ENCODE results near the gene MCCC1. TPM values are rescaled to one million over a fixed set of nuclear protein-coding genes. Genes with fewer than 3 reads are reported as not detected.

MCCC1 gene
- total RNA-seq, 1 experiment from 2014 or later, result 74.7 TPM

- intact Hi-C loops (cut with micrococcal nuclease; ENCODE audit: unreplicated experiment), result no loop called here
- H3K4me1 Mint-ChIP-seq (ENCODE audit: low read depth, unreplicated experiment), result no peaks in the 10 kb centered on the region
- no peak overlapping the region for H3K27ac Mint-ChIP-seq (ENCODE audit: unreplicated experiment)
- H3K36me3 Mint-ChIP-seq (ENCODE audit: insufficient read depth, unreplicated experiment), result no peaks in the 10 kb centered on the region
- no peak overlapping the region for H3K4me3 Mint-ChIP-seq (ENCODE audit: low read depth, unreplicated experiment)
- no peak for DNase-seq
- CTCF ChIA-PET, result no interaction called here
- no TSS peak for BruUV-seq (replicated peaks)
- TF ChIP-seq, protein P1, sequence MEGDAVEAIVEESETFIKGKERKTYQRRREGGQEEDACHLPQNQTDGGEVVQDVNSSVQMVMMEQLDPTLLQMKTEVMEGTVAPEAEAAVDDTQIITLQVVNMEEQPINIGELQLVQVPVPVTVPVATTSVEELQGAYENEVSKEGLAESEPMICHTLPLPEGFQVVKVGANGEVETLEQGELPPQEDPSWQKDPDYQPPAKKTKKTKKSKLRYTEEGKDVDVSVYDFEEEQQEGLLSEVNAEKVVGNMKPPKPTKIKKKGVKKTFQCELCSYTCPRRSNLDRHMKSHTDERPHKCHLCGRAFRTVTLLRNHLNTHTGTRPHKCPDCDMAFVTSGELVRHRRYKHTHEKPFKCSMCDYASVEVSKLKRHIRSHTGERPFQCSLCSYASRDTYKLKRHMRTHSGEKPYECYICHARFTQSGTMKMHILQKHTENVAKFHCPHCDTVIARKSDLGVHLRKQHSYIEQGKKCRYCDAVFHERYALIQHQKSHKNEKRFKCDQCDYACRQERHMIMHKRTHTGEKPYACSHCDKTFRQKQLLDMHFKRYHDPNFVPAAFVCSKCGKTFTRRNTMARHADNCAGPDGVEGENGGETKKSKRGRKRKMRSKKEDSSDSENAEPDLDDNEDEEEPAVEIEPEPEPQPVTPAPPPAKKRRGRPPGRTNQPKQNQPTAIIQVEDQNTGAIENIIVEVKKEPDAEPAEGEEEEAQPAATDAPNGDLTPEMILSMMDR (IDR thresholded peaks at IDR 0.05; ENCODE audit: unreplicated experiment), result no peak
- H3K9me3 Mint-ChIP-seq (ENCODE audit: low read depth, unreplicated experiment), result peaks cover 6% of the 10 kb centered on the region
- no peaks in the 10 kb centered on the region for H3K27me3 Mint-ChIP-seq (ENCODE audit: unreplicated experiment)
Observed at GRCh38 chr3:183134844-183135243, 35.5 kb upstream of the MCCC1 start.

- H3K4me3 Mint-ChIP-seq (ENCODE audit: low read depth, unreplicated experiment), result no peak overlapping the region
- H3K4me1 Mint-ChIP-seq (ENCODE audit: low read depth, unreplicated experiment), result peaks cover 16% of the 10 kb centered on the region
- no peak for DNase-seq
- BruUV-seq (replicated peaks), result no TSS peak
- CTCF ChIA-PET, result no interaction called here
- intact Hi-C loops (cut with micrococcal nuclease; ENCODE audit: unreplicated experiment), result no loop called here
- H3K27me3 Mint-ChIP-seq (ENCODE audit: unreplicated experiment), result no peaks in the 10 kb centered on the region
- TF ChIP-seq, protein P1 (IDR thresholded peaks at IDR 0.05; ENCODE audit: unreplicated experiment), result no peak
- H3K27ac Mint-ChIP-seq (ENCODE audit: unreplicated experiment), result no peak overlapping the region
- no peaks in the 10 kb centered on the region for H3K36me3 Mint-ChIP-seq (ENCODE audit: insufficient read depth, unreplicated experiment)
- H3K9me3 Mint-ChIP-seq (ENCODE audit: low read depth, unreplicated experiment), result peaks cover 6% of the 10 kb centered on the region
Observed at GRCh38 chr3:183132409-183132808, 33.1 kb upstream of the MCCC1 start.

DNA sequence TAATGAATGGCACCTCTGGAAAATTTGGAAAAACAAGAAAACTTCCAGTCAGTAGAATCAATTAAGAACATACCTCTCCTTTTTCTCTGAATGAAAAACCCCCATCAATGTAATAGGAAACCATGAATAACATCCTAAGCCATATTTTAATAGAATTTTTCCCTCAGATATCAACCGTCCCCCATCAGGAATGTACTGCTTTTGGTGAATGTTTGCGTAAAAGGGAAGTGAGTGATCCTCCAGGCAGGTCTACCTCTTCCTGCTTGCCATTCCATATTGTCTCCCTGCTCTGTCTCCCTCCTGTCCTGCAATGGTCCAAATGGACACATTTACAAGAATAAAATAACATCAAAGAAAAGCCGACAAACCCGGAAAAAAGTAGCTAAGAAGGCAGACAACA lies 32.4 kb upstream of the MCCC1 start:
- H3K27ac Mint-ChIP-seq (ENCODE audit: unreplicated experiment), result no peak overlapping the region
- H3K9me3 Mint-ChIP-seq (ENCODE audit: low read depth, unreplicated experiment), result peaks cover 6% of the 10 kb centered on the region
- H3K4me1 Mint-ChIP-seq (ENCODE audit: low read depth, unreplicated experiment), result peaks cover 16% of the 10 kb centered on the region
- H3K27me3 Mint-ChIP-seq (ENCODE audit: unreplicated experiment), result no peaks in the 10 kb centered on the region
- no peaks in the 10 kb centered on the region for H3K36me3 Mint-ChIP-seq (ENCODE audit: insufficient read depth, unreplicated experiment)
- CTCF ChIA-PET, result no interaction called here
- DNase-seq, result no peak
- TF ChIP-seq, protein P1 (IDR thresholded peaks at IDR 0.05; ENCODE audit: unreplicated experiment), result no peak
- intact Hi-C loops (cut with micrococcal nuclease; ENCODE audit: unreplicated experiment), result no loop called here
- no peak overlapping the region for H3K4me3 Mint-ChIP-seq (ENCODE audit: low read depth, unreplicated experiment)
- no TSS peak for BruUV-seq (replicated peaks)

DNA sequence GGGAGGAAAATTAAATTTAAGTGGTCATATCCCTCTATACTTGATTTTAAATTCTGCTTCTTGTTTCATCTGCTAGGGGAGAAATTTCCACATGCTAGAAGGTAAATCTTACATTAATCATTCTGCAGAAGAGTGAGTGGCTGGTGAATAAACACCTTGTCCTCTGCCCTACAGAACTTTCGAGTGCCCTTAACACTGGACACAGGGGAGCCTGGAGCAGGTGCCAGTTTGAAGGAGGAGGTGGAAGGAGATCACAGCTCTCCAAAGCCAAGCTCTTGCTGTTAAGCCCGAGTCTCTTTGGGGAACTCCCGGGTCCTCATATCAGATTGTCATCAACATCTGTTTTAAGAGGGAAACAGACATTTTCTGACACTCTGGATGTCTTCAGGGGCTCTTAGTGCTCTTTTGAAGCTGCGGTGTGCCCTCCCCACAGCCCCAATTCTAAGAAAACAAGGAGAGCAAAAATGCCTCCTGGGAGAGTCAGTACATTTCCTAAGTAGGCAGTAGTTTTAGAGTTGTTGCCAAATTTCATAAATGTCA lies 32.0 kb upstream of the MCCC1 start:
- Mint-ChIP-seq H3K27me3 (ENCODE audit: unreplicated experiment) (no peaks in the 10 kb centered on the region), H3K4me1 (ENCODE audit: low read depth, unreplicated experiment) (peaks cover 16% of the 10 kb centered on the region), H3K4me3 (ENCODE audit: low read depth, unreplicated experiment) (no peak overlapping the region), H3K9me3 (ENCODE audit: low read depth, unreplicated experiment) (peaks cover 6% of the 10 kb centered on the region), H3K36me3 (ENCODE audit: insufficient read depth, unreplicated experiment) (no peaks in the 10 kb centered on the region), H3K27ac (ENCODE audit: unreplicated experiment) (no peak overlapping the region)
- BruUV-seq (replicated peaks), result no TSS peak
- no peak for DNase-seq
- intact Hi-C loops (cut with micrococcal nuclease; ENCODE audit: unreplicated experiment), result no loop called here
- CTCF ChIA-PET, result interaction anchor here (1.4 kb wide), 1 partner anchor 13 kb away, joined by 4 read pairs; no protein-coding TSS in a partner anchor
- TF ChIP-seq, protein P1 (IDR thresholded peaks at IDR 0.05; ENCODE audit: unreplicated experiment), result no peak

Data from Calu3 (cell line).